Right atrium auricular region (tissue), 2 donors: ENCODE results near the gene NEK8. TPM values are rescaled to one million over a fixed set of nuclear protein-coding genes. Genes with fewer than 3 reads are reported as not detected.

Source experiments
- DNase-seq: peaks from one replicate; pipeline ENCODE4 v3.0.0-alpha.2; 2019; ENCODE audit warnings: low spot score
- H3K27ac ChIP-seq, 2 donors: fragments of 200-600 bp; sonication (generic); 1 replicate in 1 of 2; 2 replicates in 1 of 2; pipeline ENCODE4 v1.5.1; 2016 to 2019
- H3K27me3 ChIP-seq, 2 donors: fragments of 200-600 bp; sonication (generic); one replicate each; pipeline versions ENCODE4 v1.5.1 to v1.6.0; 2017 to 2019
- H3K36me3 ChIP-seq: fragments of 200-600 bp; sonication (generic); one replicate; pipeline ENCODE4 v1.5.1; 2016
- H3K4me1 ChIP-seq, 2 donors: fragments of 200-600 bp; sonication (generic); one replicate each; pipeline versions ENCODE4 v1.5.1 to v1.6.0; 2017 to 2019
- H3K4me3 ChIP-seq, 2 donors: fragments of 200-600 bp; sonication (generic); 1 replicate in 1 of 2; 2 replicates in 1 of 2; pipeline ENCODE4 v1.5.1; 2017 to 2019; ENCODE audit warnings: mild to moderate bottlenecking in 1 of 2, moderate library complexity in 1 of 2
- H3K9me3 ChIP-seq, 2 donors: fragments of 200-600 bp; sonication (generic); one replicate each; pipeline ENCODE4 v1.5.1; 2019
- total RNA-seq, 2 donors: library from RNA; depleted of rRNA; stranded (reverse); fragments of >200 nt; gene quantifications; one replicate each; pipeline ENCODE4 v1.1.0, GENCODE V29; 2016
- TF ChIP-seq, protein P1 (sequence below), 2 donors: fragments of 200-600 bp; sonication (generic); IDR thresholded peaks; one replicate each; pipeline ENCODE4 v1.5.1; 2019; ENCODE audit warnings: antibody characterized with exemption in 2 of 2

NEK8 gene
- total RNA-seq, 2 donors from 2014 or later, result 1.0 to 1.1 TPM

DNA sequence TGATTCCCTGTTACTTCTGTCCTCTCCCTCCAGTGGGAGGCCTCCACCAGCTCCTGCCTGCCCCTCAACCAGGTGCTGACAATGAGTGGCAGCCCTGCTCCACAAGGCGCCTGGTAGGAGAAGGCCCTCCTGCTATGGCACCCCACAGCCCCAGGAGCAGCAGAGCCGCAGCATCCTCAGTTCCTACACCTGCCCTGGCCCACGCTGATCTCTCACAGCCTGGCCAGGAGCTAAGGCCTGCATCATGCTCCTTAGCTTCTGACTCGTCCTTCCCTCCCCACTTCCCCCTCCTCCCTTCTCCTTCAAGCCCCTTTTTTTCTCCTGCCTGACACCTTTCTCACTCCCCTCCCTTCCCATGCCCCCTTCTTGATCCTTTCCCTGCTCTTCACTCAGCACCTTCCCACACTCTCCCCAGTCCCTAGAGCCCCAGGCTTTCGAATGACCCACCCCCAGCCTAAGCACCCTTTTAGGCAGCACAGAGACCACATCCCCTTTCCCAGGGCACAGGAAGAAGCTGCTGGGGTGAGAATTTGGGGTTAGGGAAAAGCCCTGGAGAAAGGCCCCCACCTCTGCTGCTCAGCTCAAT, 23.4 kb upstream of the NEK8 start:
- Histone ChIP-seq H3K27ac (no peak overlapping the region), H3K4me1 (peaks cover 0 to 6% of the 10 kb centered on the region in 2 donors), H3K4me3 (no peak overlapping the region), H3K9me3 (no peaks in the 10 kb centered on the region), H3K27me3 (no peaks in the 10 kb centered on the region), H3K36me3 (peaks cover 34% of the 10 kb centered on the region)
- TF ChIP-seq, protein P1, sequence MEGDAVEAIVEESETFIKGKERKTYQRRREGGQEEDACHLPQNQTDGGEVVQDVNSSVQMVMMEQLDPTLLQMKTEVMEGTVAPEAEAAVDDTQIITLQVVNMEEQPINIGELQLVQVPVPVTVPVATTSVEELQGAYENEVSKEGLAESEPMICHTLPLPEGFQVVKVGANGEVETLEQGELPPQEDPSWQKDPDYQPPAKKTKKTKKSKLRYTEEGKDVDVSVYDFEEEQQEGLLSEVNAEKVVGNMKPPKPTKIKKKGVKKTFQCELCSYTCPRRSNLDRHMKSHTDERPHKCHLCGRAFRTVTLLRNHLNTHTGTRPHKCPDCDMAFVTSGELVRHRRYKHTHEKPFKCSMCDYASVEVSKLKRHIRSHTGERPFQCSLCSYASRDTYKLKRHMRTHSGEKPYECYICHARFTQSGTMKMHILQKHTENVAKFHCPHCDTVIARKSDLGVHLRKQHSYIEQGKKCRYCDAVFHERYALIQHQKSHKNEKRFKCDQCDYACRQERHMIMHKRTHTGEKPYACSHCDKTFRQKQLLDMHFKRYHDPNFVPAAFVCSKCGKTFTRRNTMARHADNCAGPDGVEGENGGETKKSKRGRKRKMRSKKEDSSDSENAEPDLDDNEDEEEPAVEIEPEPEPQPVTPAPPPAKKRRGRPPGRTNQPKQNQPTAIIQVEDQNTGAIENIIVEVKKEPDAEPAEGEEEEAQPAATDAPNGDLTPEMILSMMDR (IDR thresholded peaks at IDR 0.05), result no peak
- no peak for DNase-seq

GRCh38 chr17:28705728-28706334, 22.8 kb upstream of the NEK8 start:
- Histone ChIP-seq H3K4me1 (peaks cover 0 to 12% of the 10 kb centered on the region in 2 donors), H3K27me3 (no peaks in the 10 kb centered on the region), H3K9me3 (no peaks in the 10 kb centered on the region), H3K27ac (no peak overlapping the region), H3K36me3 (peaks cover 27% of the 10 kb centered on the region), H3K4me3 (no peak overlapping the region)
- no peak for DNase-seq
- TF ChIP-seq, protein P1 (IDR thresholded peaks at IDR 0.05), result no peak

- Histone ChIP-seq H3K4me3 (no peak overlapping the region), H3K27me3 (no peaks in the 10 kb centered on the region), H3K27ac (no peak overlapping the region), H3K36me3 (peaks cover 19% of the 10 kb centered on the region), H3K4me1 (peaks cover 0 to 16% of the 10 kb centered on the region in 2 donors), H3K9me3 (no peaks in the 10 kb centered on the region)
- TF ChIP-seq, protein P1 (IDR thresholded peaks at IDR 0.05), result no peak
- DNase-seq, result no peak
These were observed 21.9 kb upstream of the NEK8 start for GRCh38 chr17:28706471-28707338.

DNA sequence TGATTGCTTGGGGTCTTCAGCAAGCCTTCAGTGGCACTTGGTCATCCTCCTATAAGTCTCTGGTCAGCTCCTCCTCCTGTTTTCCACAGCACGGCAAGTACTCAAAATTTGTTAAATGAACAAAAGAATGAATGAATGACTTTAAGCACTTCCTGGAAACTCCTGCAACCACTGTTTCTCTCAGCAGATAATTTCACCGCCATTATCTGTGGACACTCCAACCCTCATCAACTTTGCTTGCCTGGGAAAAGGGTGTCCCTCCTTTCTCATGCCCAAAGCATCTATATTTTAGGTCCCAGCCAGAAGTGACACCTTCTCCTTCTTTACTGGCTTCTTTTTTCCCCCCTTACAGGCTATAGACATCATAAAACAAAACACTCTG, 21.3 kb upstream of the NEK8 start:
- no peak overlapping the region for H3K4me3 ChIP-seq
- TF ChIP-seq, protein P1 (IDR thresholded peaks at IDR 0.05), result no peak
- no peak for DNase-seq
- no peaks in the 10 kb centered on the region for H3K27me3 ChIP-seq
- H3K9me3 ChIP-seq, result no peaks in the 10 kb centered on the region
- no peak overlapping the region for H3K27ac ChIP-seq
- H3K36me3 ChIP-seq, result peaks cover 12% of the 10 kb centered on the region
- peaks cover 0 to 22% of the 10 kb centered on the region in 2 donors for H3K4me1 ChIP-seq

DNA sequence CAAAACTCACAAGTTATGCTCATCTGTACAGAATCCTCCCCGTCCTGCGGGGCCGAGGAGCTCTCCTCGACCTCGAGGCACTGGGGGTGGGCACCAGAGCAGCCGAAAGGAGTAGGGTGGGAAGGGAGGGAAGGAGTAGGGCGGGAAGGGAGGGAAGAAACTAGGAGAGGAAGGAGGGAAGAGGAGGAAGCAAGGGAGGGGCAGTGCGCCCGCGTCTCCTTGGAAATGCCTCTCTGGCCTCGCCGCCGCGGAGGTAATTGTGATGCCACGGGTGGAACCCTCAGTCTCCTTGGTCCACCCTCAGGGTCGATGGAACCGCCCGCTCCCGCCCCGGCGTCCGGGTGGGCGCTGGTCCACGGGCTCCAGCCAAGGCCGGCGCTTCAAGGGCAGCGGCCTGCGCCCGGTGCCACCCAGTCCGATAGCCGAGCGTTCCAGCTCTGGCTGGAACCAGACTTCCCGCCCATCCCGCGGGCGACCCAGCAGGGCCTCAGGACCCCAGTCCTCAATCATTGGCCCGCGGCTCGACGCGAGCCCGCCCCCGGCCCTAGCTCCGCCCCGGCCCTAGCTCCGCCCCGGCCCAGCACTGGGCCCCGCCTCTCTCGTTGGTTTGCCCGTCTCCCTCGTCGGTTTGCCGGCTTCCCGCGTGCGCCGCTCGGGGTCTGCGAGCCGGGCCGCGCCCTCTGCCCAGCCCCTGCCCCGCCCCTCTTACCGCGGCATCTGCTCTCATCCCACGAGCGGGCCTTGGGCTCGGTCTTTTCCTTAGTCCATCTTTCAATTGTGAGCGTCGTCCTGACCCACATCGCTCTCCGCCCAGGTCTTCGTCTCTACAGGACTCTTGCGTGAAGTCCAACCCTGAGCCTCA, 17.5 kb upstream of the NEK8 start:
- Histone ChIP-seq H3K9me3 (no peaks in the 10 kb centered on the region), H3K36me3 (peaks cover 18% of the 10 kb centered on the region), H3K27ac (peak overlapping the region; percentile 84 to 89), H3K4me1 (peaks cover 0 to 27% of the 10 kb centered on the region in 2 donors), H3K27me3 (no peaks in the 10 kb centered on the region), H3K4me3 (peak overlapping the region; percentile 48 to 63)
- TF ChIP-seq, protein P1 (IDR thresholded peaks at IDR 0.05), result no peak
- peak; percentile 89 for DNase-seq
